Transverse colon (tissue), 4 donors: ENCODE measurements around the gene TLR7. TPM values are rescaled to one million over a fixed set of nuclear protein-coding genes. Genes with fewer than 3 reads are reported as not detected.

Experiments used
- DNase-seq: peaks from one replicate; pipeline ENCODE4 v3.0.0-alpha.2; 2019
- H3K27ac ChIP-seq, 4 donors: fragments of 200-600 bp; sonication (generic); 2 replicates each; pipeline ENCODE4 v1.5.1; 2016 to 2018; ENCODE audit warnings: inconsistent platforms in 4 of 4
- H3K27me3 ChIP-seq: fragments of 200-600 bp; sonication (generic); 2 replicates; pipeline ENCODE4 v1.5.1; 2017; ENCODE audit warnings: inconsistent platforms
- H3K36me3 ChIP-seq, 4 donors: fragments of 200-600 bp; sonication (generic); 2 replicates each; pipeline ENCODE4 v1.5.1; 2017 to 2019; ENCODE audit warnings: inconsistent platforms in 4 of 4
- H3K4me1 ChIP-seq, 4 donors: fragments of 200-600 bp; sonication (generic); 2 replicates each; pipeline ENCODE4 v1.5.1; 2017 to 2020; ENCODE audit warnings: inconsistent platforms in 4 of 4
- H3K4me3 ChIP-seq, 4 donors: fragments of 200-600 bp; sonication (generic); 1 replicate in 1 of 4; 2 replicates in 3 of 4; pipeline versions ENCODE4 v1.5.1 to v1.6.1; 2017 to 2019; ENCODE audit warnings: inconsistent platforms in 4 of 4
- H3K9me3 ChIP-seq, 2 donors: fragments of 200-600 bp; sonication (generic); 2 replicates each; pipeline ENCODE4 v1.5.1; 2017 to 2019; ENCODE audit warnings: inconsistent platforms in 2 of 2
- CTCF ChIP-seq, 5 experiments: fragments of 200-600 bp in 3 of 5; fragments of 450-650 bp in 2 of 5; sonication (generic) in 3 of 5; IDR thresholded peaks; 1 replicate in 2 of 5; 2 replicates in 3 of 5; pipeline ENCODE4 v1.5.1; 2016 to 2017; ENCODE audit warnings: antibody characterized with exemption in 5 of 5, inconsistent platforms in 3 of 5, mild to moderate bottlenecking in 2 of 5, moderate library complexity in 1 of 5
- EP300 ChIP-seq: sonication (generic); formaldehyde crosslinking; IDR thresholded peaks from one replicate; pipeline ENCODE4 v1.6.1; 2017; ENCODE audit warnings: antibody characterized with exemption, low read depth
- POLR2A ChIP-seq: fragments of 450-650 bp; IDR thresholded peaks from one replicate; pipeline ENCODE4 v1.6.1; 2016; ENCODE audit warnings: antibody characterized with exemption, mild to moderate bottlenecking, moderate library complexity
- POLR2AphosphoS5 ChIP-seq, 3 donors: sonication (generic); formaldehyde crosslinking; IDR thresholded peaks; one replicate each; pipeline ENCODE4 v1.6.1; 2016; ENCODE audit warnings: antibody characterized with exemption in 3 of 3
- WGBS, 2 donors: methylation state at CpG; one replicate each; pipeline ENCODE4 v1.1.5; 2018; ENCODE audit warnings: low coverage in 1 of 2; 5-methylcytosine and 5-hydroxymethylcytosine counted together
- in situ Hi-C, 4 donors: fragments of 200-750 bp; cut with MboI; loops; one replicate each; pipeline versions ENCODE4 v1.15.0 to v1.15.1; 2017; ENCODE audit warnings: low sequenced_read_pairs in 3 of 4, low pct_ligation_motif_present in 1 of 4, low pct_unique_long_range_greater_than_20kb in 1 of 4
- intact Hi-C: fragments of 100-400 bp; cut with DNase I; formaldehyde crosslinking; loops from one replicate; pipeline ENCODE4 v1.15.1; 2023; ENCODE audit warnings: low total_unique reads
- total RNA-seq, 4 donors: library from RNA; depleted of rRNA; stranded (reverse); fragments of >200 nt; gene quantifications; one replicate each; pipeline ENCODE4 v1.1.0, GENCODE V29; 2016

Gene TLR7
- total RNA-seq, 4 donors from 2014 or later = 0.27 to 0.95 (median 0.75) TPM; not detected in 1

- Histone ChIP-seq H3K27me3 (no peaks in the 10 kb centered on the region), H3K9me3 (no peaks in the 10 kb centered on the region), H3K4me3 (no peak overlapping the region), H3K27ac (no peak overlapping the region), H3K36me3 (no peaks in the 10 kb centered on the region), H3K4me1 (no peaks in the 10 kb centered on the region)
- TF ChIP-seq CTCF (IDR thresholded peaks at IDR 0.05) (no peak), POLR2AphosphoS5 (IDR thresholded peaks at IDR 0.05) (no peak), EP300 (no peak), POLR2A (no peak)
- 60 to 67% methylated on average over 1 to 6 of the region's 6 CpGs for WGBS, 2 donors
- in situ Hi-C loops (no loop called here), intact Hi-C loops (no loop called here)
- no peak for DNase-seq
Measured at GRCh38 chrX:12871257-12871656, 4.4 kb downstream of the TLR7 start.

- H3K36me3 ChIP-seq = no peaks in the 10 kb centered on the region
- no peaks in the 10 kb centered on the region for H3K9me3 ChIP-seq
- intact Hi-C loops = no loop called here
- H3K27me3 ChIP-seq = no peaks in the 10 kb centered on the region
- in situ Hi-C loops = no loop called here
- H3K4me3 ChIP-seq = no peak overlapping the region
- no peak overlapping the region for H3K27ac ChIP-seq
- no peak for DNase-seq
- TF ChIP-seq POLR2AphosphoS5 (IDR thresholded peaks at IDR 0.05) (no peak), CTCF (IDR thresholded peaks at IDR 0.05) (no peak), POLR2A (no peak), EP300 (no peak)
- H3K4me1 ChIP-seq = no peaks in the 10 kb centered on the region
- 91 to 100% methylated on average over 1 to 4 of the region's 4 CpGs for WGBS, 2 donors
Measured at GRCh38 chrX:12872741-12873140, 5.9 kb downstream of the TLR7 start.

- Histone ChIP-seq H3K9me3 (no peaks in the 10 kb centered on the region), H3K27me3 (no peaks in the 10 kb centered on the region), H3K27ac (no peak overlapping the region), H3K36me3 (no peaks in the 10 kb centered on the region), H3K4me3 (no peak overlapping the region), H3K4me1 (no peaks in the 10 kb centered on the region)
- intact Hi-C loops (no loop called here), in situ Hi-C loops (no loop called here)
- TF ChIP-seq EP300 (no peak), POLR2A (no peak), POLR2AphosphoS5 (IDR thresholded peaks at IDR 0.05) (no peak), CTCF (IDR thresholded peaks at IDR 0.05) (no peak)
- WGBS, 2 donors = 31 to 50% methylated on average over 3 to 4 of the region's 4 CpGs
- DNase-seq = no peak
Measured at GRCh38 chrX:12874581-12874980, 7.7 kb downstream of the TLR7 start.

GRCh38 chrX:12877386-12877785 is 10.5 kb downstream of the TLR7 start:
- no peak for DNase-seq
- no peak for TF ChIP-seq POLR2AphosphoS5 (IDR thresholded peaks at IDR 0.05)
- no peak for TF ChIP-seq CTCF (IDR thresholded peaks at IDR 0.05)
- TF ChIP-seq POLR2A = no peak
- TF ChIP-seq EP300 = no peak
- 0 to 53% methylated on average over 1 to 8 of the region's 8 CpGs for WGBS, 2 donors
- Histone ChIP-seq H3K27ac (no peak overlapping the region), H3K4me3 (no peak overlapping the region), H3K27me3 (no peaks in the 10 kb centered on the region), H3K9me3 (no peaks in the 10 kb centered on the region), H3K4me1 (no peaks in the 10 kb centered on the region), H3K36me3 (no peaks in the 10 kb centered on the region)
- in situ Hi-C loops = no loop called here
- intact Hi-C loops = no loop called here
